ENCODE results near the gene ZFAND5.

- TF ChIP-seq CTCF (IDR thresholded peaks at IDR 0.05; ENCODE audit: low read depth, low read length, poor library complexity, severe bottlenecking), result no peak
- TF ChIP-seq EZH2phosphoT487 (IDR thresholded peaks at IDR 0.05; ENCODE audit: borderline replicate concordance, low read length), result no peak
Measured at GRCh38 chr9:72312386-72312987, 52.5 kb downstream of the ZFAND5 start.
